HepG2 (cell line): Measurements from ENCODE around the gene PYGO2. TPM values are rescaled to one million over a fixed set of nuclear protein-coding genes. Genes with fewer than 3 reads are reported as not detected.
A peak's percentile ranks its signal among the peaks of the same experiment; 100 is the strongest.

Experiments used
- ATF7 ChIP-seq, 2 experiments: fragments of 450-650 bp in 1 of 2; sonication (generic) in 1 of 2; formaldehyde crosslinking in 1 of 2; IDR thresholded peaks; 2 replicates each; pipeline versions ENCODE4 v1.4.0 to v1.6.1; 2016 to 2020; ENCODE audit warnings: antibody characterized with exemption in 1 of 2, mild to moderate bottlenecking in 1 of 2, missing genetic modification reagents in 1 of 2
- FOXP1 ChIP-seq, 2 experiments: fragments of 450-650 bp in 1 of 2; IDR thresholded peaks; 2 replicates each; pipeline ENCODE4 v1.6.1; 2017 to 2018; ENCODE audit warnings: antibody characterized with exemption in 1 of 2
- HNRNPUL1 ChIP-seq: fragments of 200-400 bp; formaldehyde crosslinking; IDR thresholded peaks from 2 replicates; pipeline ENCODE4 v1.6.1; 2017; ENCODE audit warnings: low read depth, mild to moderate bottlenecking, low read length, moderate library complexity
- KIAA2018 ChIP-seq: sonication (generic); formaldehyde crosslinking; IDR thresholded peaks from 2 replicates; pipeline ENCODE4 v1.5.0; 2020; ENCODE audit warnings: mild to moderate bottlenecking, missing genetic modification reagents, borderline replicate concordance
- MNT ChIP-seq: fragments of 450-650 bp; IDR thresholded peaks from 2 replicates; pipeline ENCODE4 v1.6.1; 2016
- MYNN ChIP-seq: sonication (generic); formaldehyde crosslinking; IDR thresholded peaks from 2 replicates; pipeline ENCODE4 v1.4.0; 2020; ENCODE audit warnings: mild to moderate bottlenecking, low read depth, missing genetic modification reagents
- NFYB ChIP-seq: sonication (generic); formaldehyde crosslinking; IDR thresholded peaks from 2 replicates; pipeline ENCODE4 v1.4.0; 2020; ENCODE audit warnings: missing genetic modification reagents
- PAF1 ChIP-seq: IDR thresholded peaks from 2 replicates; pipeline ENCODE4 v1.6.1; 2016; ENCODE audit warnings: missing genetic modification reagents, missing compliant biosample characterization
- PCBP2 ChIP-seq: fragments of 200-400 bp; formaldehyde crosslinking; optimal IDR thresholded peaks from 2 replicates; pipeline ENCODE3; 2018; ENCODE audit warnings: low read length, low read depth; ENCODE audit not compliant: poor library complexity, severe bottlenecking
- REPIN1 ChIP-seq: sonication (generic); formaldehyde crosslinking; IDR thresholded peaks from 2 replicates; pipeline ENCODE4 v1.8.0; 2022; ENCODE audit warnings: missing genetic modification reagents, low read depth, mild to moderate bottlenecking, borderline replicate concordance
- SETDB1 ChIP-seq: sonication (generic); formaldehyde crosslinking; IDR thresholded peaks from 2 replicates; pipeline ENCODE4 v1.5.1; 2020; ENCODE audit warnings: missing genetic modification reagents, mild to moderate bottlenecking, borderline replicate concordance
- SP5 ChIP-seq: IDR thresholded peaks from 2 replicates; pipeline ENCODE4 v1.6.1; 2016; ENCODE audit warnings: low read depth, borderline replicate concordance
- SUZ12 ChIP-seq: fragments of 150-350 bp; IDR thresholded peaks from 2 replicates; pipeline ENCODE4 v1.6.1; 2014; ENCODE audit warnings: low read depth, low read length
- ZEB1 ChIP-seq: IDR thresholded peaks from 2 replicates; pipeline ENCODE4 v1.6.1; 2012; ENCODE audit warnings: mild to moderate bottlenecking, low read depth, inconsistent platforms; ENCODE audit not compliant: insufficient replicate concordance
- ZNF512B ChIP-seq: sonication (generic); formaldehyde crosslinking; IDR thresholded peaks from 2 replicates; pipeline ENCODE4 v1.5.1; 2020; ENCODE audit warnings: missing genetic modification reagents, mild to moderate bottlenecking, borderline replicate concordance
- polyA plus RNA-seq, 8 experiments: library from polyadenylated mRNA; depleted of rRNA in 3 of 8; stranded (reverse) in 7 of 8; unstranded in 1 of 8; fragments of >200 nt; fragmentation: Illumina TruSeq in 4 of 8; extraction: Trizol in 4 of 8; gene quantifications; 2 replicates each; pipeline versions ENCODE4 v1.2.1 to v1.2.3, GENCODE V29; 2011 to 2016; ENCODE audit warnings: low read depth in 4 of 8, missing spikeins in 1 of 8, mixed read lengths in 1 of 8; ENCODE audit not compliant: insufficient read depth in 1 of 8
- total RNA-seq, 5 experiments: library from RNA; depleted of rRNA; stranded (reverse); fragments of >200 nt; fragmentation: Illumina TruSeq; extraction: Trizol; gene quantifications; 2 replicates each; pipeline ENCODE4 v1.2.3, GENCODE V29; 2016; ENCODE audit warnings: low read depth in 1 of 5
- TF ChIP-seq, protein P1 (sequence below): IDR thresholded peaks from 2 replicates; pipeline ENCODE4 v1.6.1; 2016; ENCODE audit warnings: low read depth, borderline replicate concordance

PYGO2 gene
- total and polyA plus RNA-seq, 2 of the 13 experiments (the other 11 are each of a cell fraction or from before 2014, with no cell fraction given) = 20.3 to 21.8 TPM

DNA sequence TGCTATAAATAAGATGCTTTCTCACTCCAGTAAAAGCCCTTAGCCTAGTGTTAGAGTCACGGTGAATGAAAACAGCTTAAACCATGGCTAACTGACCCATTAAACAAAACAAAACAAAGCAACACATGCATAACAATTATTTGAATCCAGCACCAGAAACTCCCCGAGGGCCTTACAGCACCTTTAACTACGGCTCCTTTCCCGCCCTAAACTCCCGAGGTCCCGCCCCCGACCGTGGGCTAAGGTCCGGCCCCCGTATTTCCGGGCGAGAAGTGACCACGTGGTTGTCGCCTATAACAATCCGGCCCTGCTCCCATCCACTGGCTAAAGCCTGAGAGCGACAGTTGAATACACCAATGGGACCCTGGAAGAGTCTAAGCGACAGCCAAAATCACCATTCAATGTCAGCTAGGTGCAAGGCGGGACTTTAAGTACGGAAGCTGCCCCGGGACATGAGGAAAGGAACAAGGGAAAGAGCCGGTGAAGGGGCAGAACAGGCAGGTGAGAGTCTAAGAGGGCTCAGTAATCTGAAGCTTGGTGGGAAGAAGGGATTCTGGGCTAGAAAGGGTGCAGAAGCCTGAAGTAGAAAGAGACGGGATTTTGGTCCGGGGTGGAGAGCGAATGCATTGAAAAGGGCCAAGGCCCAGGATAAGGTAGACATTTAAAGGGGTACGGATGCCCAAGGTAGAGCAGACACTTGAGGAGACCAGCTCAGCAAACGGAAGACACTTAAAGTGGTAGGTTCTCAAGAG is 21.5 kb upstream of the PYGO2 start, which contains the start of gene FLAD1 (continued):
- TF ChIP-seq KIAA2018 (CRISPR knock-in tag) = no peak
- TF ChIP-seq FOXP1 (IDR thresholded peaks at IDR 0.05) = no peak
- TF ChIP-seq FOXP1 (CRISPR knock-in tag; IDR thresholded peaks at IDR 0.05) = no peak
- no peak for TF ChIP-seq PCBP2
- TF ChIP-seq REPIN1 (CRISPR knock-in tag) = peak; percentile 29; the same call in 1 of the 2 replicates
- no peak for TF ChIP-seq ATF7 (IDR thresholded peaks at IDR 0.05)
- no peak for TF ChIP-seq ATF7 (CRISPR knock-in tag; IDR thresholded peaks at IDR 0.05)
- TF ChIP-seq HNRNPUL1 = no peak
- TF ChIP-seq NFYB (CRISPR knock-in tag) = peak; percentile 100
- TF ChIP-seq, protein P1, sequence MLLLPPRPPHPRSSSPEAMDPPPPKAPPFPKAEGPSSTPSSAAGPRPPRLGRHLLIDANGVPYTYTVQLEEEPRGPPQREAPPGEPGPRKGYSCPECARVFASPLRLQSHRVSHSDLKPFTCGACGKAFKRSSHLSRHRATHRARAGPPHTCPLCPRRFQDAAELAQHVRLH (CRISPR knock-in tag) = peak; percentile 75
- TF ChIP-seq SETDB1 (CRISPR knock-in tag) = no peak
- TF ChIP-seq SUZ12 = no peak
- no peak for TF ChIP-seq PAF1 (CRISPR knock-in tag)
- peak; percentile 92 for TF ChIP-seq MNT
- TF ChIP-seq ZEB1 = no peak
- no peak for TF ChIP-seq ZNF512B
- no peak for TF ChIP-seq MYNN (CRISPR knock-in tag)
- peak; percentile 46; the same call in 1 of the 2 replicates for TF ChIP-seq SP5 (CRISPR knock-in tag)
